Epithelial cell of esophagus (primary cell): Measurements from ENCODE around the gene MOB4.
A peak's percentile ranks its signal among the peaks of the same experiment; 100 is the strongest.
"Not testable (repeated sequence)": the region's sequence is repeated elsewhere in the genome, so short reads cannot be mapped to it uniquely, and the experiment has no call there.

Source experiments
- DNase-seq: peaks from one replicate; pipeline ENCODE4 v3.0.0; 2010; ENCODE audit warnings: low read depth
- H3K4me3 ChIP-seq: 2 replicates; pipeline ENCODE4 v1.5.1; 2011; ENCODE audit warnings: mild to moderate bottlenecking, low read length, control low read depth
- TF ChIP-seq, protein P1 (sequence below): IDR thresholded peaks from 2 replicates; pipeline ENCODE4 v1.5.1; 2011; ENCODE audit warnings: low read depth, mild to moderate bottlenecking, low read length, control low read depth, inconsistent platforms; ENCODE audit not compliant: insufficient read depth; ENCODE audit errors: missing control alignments

Gene MOB4

GRCh38 chr2:197515739-197516392 lies at the start of gene MOB4:
TSS of gene MOB4 (plus strand) at chr2:197516066. CDS start at chr2:197516087, 21 bp downstream.
- TF ChIP-seq, protein P1, sequence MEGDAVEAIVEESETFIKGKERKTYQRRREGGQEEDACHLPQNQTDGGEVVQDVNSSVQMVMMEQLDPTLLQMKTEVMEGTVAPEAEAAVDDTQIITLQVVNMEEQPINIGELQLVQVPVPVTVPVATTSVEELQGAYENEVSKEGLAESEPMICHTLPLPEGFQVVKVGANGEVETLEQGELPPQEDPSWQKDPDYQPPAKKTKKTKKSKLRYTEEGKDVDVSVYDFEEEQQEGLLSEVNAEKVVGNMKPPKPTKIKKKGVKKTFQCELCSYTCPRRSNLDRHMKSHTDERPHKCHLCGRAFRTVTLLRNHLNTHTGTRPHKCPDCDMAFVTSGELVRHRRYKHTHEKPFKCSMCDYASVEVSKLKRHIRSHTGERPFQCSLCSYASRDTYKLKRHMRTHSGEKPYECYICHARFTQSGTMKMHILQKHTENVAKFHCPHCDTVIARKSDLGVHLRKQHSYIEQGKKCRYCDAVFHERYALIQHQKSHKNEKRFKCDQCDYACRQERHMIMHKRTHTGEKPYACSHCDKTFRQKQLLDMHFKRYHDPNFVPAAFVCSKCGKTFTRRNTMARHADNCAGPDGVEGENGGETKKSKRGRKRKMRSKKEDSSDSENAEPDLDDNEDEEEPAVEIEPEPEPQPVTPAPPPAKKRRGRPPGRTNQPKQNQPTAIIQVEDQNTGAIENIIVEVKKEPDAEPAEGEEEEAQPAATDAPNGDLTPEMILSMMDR, result no peak
- DNase-seq, result peak; percentile 97
- H3K4me3 ChIP-seq, result peak within 1 kb of the TSS; percentile 59

GRCh38 chr2:197472166-197472565 lies 43.7 kb upstream of the MOB4 start:
- no peak overlapping the region for H3K4me3 ChIP-seq
- DNase-seq, result no peak
- TF ChIP-seq, protein P1, result no peak

DNA sequence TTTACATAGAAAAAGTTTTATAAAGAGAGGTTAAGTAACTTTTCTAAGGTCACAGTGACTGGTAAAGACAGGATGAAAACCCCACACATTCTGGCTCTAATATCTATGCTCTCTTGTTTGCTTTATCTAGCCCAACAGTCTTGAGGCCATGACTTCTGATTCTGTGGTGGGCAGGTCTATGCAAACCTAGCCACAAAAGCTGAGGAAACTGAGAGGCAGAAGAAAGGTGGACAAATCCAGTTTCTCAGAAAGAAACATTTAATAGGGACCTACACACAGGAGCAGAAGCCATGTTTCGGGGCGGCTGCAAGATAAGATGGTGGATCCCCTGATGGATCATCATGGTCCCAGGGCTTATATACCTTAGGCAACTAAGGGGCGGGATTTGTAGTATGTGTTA lies 38.1 kb upstream of the MOB4 start:
- TF ChIP-seq, protein P1, result no peak
- DNase-seq, result no peak

DNA sequence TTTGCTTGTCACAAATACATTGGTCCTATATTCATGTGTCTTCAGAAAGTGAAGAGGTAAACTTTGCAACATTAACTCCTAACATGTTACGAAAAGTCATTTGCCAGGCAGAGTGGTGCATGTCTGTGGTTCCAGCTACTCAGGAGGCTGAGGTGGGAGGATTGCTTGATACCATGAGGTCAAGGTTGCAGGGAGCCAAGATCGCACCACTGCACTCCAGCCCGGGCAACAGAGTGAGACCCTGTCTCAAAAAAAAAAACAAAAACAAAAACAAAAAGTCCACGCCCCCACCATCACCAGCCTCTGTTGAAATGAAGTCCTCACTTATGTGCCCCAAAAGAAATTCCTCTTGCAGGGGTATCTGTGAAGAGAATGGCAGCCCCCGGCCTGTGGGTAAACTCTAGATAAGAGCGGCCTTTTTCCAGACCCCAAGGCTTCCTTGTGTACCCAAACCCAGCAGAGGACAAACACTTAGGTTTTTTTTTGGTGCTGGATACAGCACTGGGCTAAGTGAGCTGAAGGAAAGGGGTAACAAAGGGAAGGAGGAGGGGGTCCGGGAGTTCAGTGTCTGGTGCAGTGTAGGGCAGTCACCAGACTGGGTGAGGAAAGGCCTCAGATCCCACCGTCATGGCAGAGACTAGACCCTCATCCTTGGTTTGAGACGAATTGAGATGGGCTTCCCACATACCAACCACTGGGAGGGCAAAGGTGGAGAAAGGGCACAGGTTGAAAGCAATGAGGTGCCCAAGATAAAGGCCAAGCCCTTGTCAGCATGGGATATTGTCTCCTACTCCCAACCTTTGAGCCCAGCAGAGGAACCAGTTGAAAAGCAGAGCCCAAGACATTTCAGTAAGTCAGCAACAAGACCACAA lies 35.5 kb upstream of the MOB4 start:
- DNase-seq, result no peak
- TF ChIP-seq, protein P1, result no peak
- H3K4me3 ChIP-seq, result no peak overlapping the region

More for the DNA sequence above, 38.1 kb upstream of the MOB4 start:
- no peak overlapping the region for H3K4me3 ChIP-seq

GRCh38 chr2:197484248-197484647 lies 31.6 kb upstream of the MOB4 start:
- H3K4me3 ChIP-seq, DNase-seq: not testable (repeated sequence)

GRCh38 chr2:197486175-197486574 lies 29.7 kb upstream of the MOB4 start:
- TF ChIP-seq, protein P1, result no peak
- no peak overlapping the region for H3K4me3 ChIP-seq
- DNase-seq, result no peak

DNA sequence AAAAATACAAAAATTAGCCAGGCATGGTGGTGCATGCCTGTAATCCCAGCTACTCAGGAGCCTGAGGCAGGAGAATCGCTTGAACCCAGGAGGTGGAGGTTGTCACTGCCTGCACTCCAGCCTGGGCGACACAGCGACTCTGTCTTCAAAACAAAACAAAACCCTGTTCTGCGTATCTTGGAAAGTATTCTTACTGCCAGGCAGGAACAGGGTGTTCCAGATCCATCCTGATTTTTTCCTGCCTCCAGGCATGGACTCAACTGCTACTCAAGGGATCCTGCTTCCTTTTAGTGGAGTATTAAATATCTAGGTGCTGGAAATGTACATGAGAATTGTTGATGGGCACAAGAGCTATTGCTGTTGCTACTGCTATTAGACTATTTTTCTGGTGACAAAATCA lies 28.5 kb upstream of the MOB4 start:
- TF ChIP-seq, protein P1, result no peak
- DNase-seq, result no peak
- H3K4me3 ChIP-seq, result no peak overlapping the region
